Stimulated activated CD4-positive, alpha-beta T cell treated with anti-CD3 and anti-CD28 coated beads, TNF-alpha, amount 100 ng/mL, for 48 hours (primary cell): ENCODE data around the gene EBPL.

Source experiments
- DNase-seq, 3 donors: peaks; one replicate each; pipeline ENCODE4 v3.0.0-alpha.2; 2020; ENCODE audit warnings: low read depth in 3 of 3

The EBPL gene

GRCh38 chr13:49676581-49677298, 14.5 kb downstream of the EBPL start:
- DNase-seq, result no peak

- DNase-seq, result no peak
These were observed 20.5 kb downstream of the EBPL start for GRCh38 chr13:49670828-49671227.

GRCh38 chr13:49669735-49670309, 21.5 kb downstream of the EBPL start:
- no peak for DNase-seq

- no peak for DNase-seq
These were observed 23.5 kb downstream of the EBPL start for GRCh38 chr13:49667773-49668172.

- no peak for DNase-seq
These were observed 26.7 kb downstream of the EBPL start for GRCh38 chr13:49664606-49665005.

- no peak for DNase-seq
These were observed 34.0 kb downstream of the EBPL start for GRCh38 chr13:49657241-49657641.

- no peak for DNase-seq
These were observed 35.4 kb downstream of the EBPL start for GRCh38 chr13:49655906-49656305.

GRCh38 chr13:49654011-49654410, 37.3 kb downstream of the EBPL start:
- no peak for DNase-seq

GRCh38 chr13:49653478-49653877, 37.8 kb downstream of the EBPL start:
- no peak for DNase-seq

- peak in 1 of 3 donors; percentile 13 for DNase-seq
These were observed 38.7 kb downstream of the EBPL start for GRCh38 chr13:49652355-49653305.

- DNase-seq, result no peak
These were observed 39.5 kb downstream of the EBPL start for GRCh38 chr13:49651570-49652354.

- no peak for DNase-seq
These were observed 41.3 kb downstream of the EBPL start for GRCh38 chr13:49649963-49650312.

- no peak for DNase-seq
These were observed 41.9 kb downstream of the EBPL start for GRCh38 chr13:49649244-49649962.

- no peak for DNase-seq
These were observed 44.6 kb downstream of the EBPL start for GRCh38 chr13:49646688-49647087.

- no peak for DNase-seq
These were observed 45.8 kb downstream of the EBPL start for GRCh38 chr13:49645451-49645850.

- DNase-seq, result no peak
These were observed 48.1 kb downstream of the EBPL start for GRCh38 chr13:49643035-49643646.

- DNase-seq, result no peak
These were observed 49.4 kb downstream of the EBPL start for GRCh38 chr13:49641801-49642291.

GRCh38 chr13:49638744-49639072, 52.6 kb downstream of the EBPL start:
- no peak for DNase-seq

- DNase-seq, result no peak
These were observed 53.1 kb downstream of the EBPL start for GRCh38 chr13:49638030-49638743.

GRCh38 chr13:49636705-49637104, 54.6 kb downstream of the EBPL start:
- no peak for DNase-seq
